Measurements from ENCODE around the gene POLA1.
"Not testable (repeated sequence)": the region's sequence is repeated elsewhere in the genome, so short reads cannot be mapped to it uniquely, and the experiment has no call there.

The POLA1 gene, protein sequence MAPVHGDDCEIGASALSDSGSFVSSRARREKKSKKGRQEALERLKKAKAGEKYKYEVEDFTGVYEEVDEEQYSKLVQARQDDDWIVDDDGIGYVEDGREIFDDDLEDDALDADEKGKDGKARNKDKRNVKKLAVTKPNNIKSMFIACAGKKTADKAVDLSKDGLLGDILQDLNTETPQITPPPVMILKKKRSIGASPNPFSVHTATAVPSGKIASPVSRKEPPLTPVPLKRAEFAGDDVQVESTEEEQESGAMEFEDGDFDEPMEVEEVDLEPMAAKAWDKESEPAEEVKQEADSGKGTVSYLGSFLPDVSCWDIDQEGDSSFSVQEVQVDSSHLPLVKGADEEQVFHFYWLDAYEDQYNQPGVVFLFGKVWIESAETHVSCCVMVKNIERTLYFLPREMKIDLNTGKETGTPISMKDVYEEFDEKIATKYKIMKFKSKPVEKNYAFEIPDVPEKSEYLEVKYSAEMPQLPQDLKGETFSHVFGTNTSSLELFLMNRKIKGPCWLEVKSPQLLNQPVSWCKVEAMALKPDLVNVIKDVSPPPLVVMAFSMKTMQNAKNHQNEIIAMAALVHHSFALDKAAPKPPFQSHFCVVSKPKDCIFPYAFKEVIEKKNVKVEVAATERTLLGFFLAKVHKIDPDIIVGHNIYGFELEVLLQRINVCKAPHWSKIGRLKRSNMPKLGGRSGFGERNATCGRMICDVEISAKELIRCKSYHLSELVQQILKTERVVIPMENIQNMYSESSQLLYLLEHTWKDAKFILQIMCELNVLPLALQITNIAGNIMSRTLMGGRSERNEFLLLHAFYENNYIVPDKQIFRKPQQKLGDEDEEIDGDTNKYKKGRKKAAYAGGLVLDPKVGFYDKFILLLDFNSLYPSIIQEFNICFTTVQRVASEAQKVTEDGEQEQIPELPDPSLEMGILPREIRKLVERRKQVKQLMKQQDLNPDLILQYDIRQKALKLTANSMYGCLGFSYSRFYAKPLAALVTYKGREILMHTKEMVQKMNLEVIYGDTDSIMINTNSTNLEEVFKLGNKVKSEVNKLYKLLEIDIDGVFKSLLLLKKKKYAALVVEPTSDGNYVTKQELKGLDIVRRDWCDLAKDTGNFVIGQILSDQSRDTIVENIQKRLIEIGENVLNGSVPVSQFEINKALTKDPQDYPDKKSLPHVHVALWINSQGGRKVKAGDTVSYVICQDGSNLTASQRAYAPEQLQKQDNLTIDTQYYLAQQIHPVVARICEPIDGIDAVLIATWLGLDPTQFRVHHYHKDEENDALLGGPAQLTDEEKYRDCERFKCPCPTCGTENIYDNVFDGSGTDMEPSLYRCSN (N-terminal part only)

DNA sequence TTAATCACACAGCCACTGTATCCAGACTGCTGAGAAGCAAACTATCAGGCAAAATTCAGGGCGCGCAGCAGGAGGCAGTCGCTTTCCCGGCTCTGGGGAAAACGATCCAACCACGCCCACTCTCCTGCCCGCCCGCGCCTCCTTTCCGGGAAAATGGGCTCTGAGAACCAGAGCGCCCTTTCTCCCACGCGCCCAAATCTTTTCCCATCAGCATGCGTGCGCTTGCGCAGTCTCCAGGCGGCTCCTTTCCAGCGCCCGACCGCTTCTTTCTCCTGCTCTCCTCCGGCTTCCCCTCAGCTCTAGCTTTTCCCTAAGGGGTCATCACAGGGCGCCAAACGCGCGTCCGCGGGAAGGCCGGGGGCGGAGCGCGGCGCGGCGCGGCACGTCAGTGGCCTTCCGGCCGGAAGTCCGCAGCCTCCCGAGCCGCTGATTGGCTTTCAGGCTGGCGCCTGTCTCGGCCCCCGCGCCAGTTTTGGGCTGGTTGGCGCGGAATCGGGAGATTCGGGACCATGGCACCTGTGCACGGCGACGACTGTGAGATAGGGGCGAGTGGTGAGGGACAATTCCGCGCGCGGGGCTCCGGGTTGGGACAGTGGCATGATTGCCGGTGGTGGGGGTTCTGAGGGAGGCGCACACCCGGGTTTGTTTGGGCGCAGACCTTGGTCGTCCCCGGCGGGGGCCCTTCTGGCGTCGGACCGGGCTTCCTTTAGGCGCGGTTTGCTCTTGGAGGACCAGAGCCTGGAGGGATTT is at the start of gene POLA1:
Gene POLA1 (plus strand): TSS at position 466 of the 750 bp plus-strand sequence. CDS start 44 bp downstream, at position 510.
- H3K36me3 ChIP-seq (ENCODE audit: control insufficient read depth, insufficient read depth, low read length): no peaks in the 10 kb centered on the region
- no peaks in the 10 kb centered on the region for H3K27me3 ChIP-seq (ENCODE audit: control insufficient read depth, insufficient read depth, low read length)
- H3K9ac ChIP-seq (ENCODE audit: low read depth, low read length): peak within 1 kb of the TSS; percentile 84
- H3K9me3 ChIP-seq (ENCODE audit: control insufficient read depth, insufficient read depth, low read length): no peaks in the 10 kb centered on the region
- H3K4me1 ChIP-seq (ENCODE audit: control insufficient read depth, insufficient read depth, low read length): peaks cover 16% of the 10 kb centered on the region
- peak within 1 kb of the TSS; percentile 93 for H3K4me3 ChIP-seq (ENCODE audit: low read depth, low read length)

DNA sequence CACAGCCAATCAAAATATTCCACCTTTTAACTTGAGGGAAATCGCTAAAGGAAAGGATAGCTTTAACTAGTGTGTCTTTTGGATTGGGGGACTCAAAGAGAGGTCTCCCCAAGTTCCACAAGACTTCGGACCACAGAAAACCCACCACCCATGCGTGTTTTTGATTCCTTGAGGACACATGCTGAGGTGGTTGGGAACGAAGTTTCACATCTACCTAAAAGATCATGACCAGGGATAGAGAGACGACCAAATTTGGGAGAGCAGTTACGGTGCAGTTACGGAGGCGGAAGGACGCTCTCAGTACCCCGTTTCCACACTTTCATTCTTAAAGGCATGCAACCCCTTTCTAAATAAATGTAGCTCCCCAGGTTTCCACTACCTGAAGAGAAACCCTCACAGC is 47.7 kb upstream of the POLA1 start:
- Histone ChIP-seq H3K36me3 (ENCODE audit: control insufficient read depth, insufficient read depth, low read length) (no peaks in the 10 kb centered on the region), H3K4me3 (ENCODE audit: low read depth, low read length) (peak overlapping the region; percentile 63), H3K27me3 (ENCODE audit: control insufficient read depth, insufficient read depth, low read length) (no peaks in the 10 kb centered on the region), H3K9ac (ENCODE audit: low read depth, low read length) (peak overlapping the region; percentile 79), H3K9me3 (ENCODE audit: control insufficient read depth, insufficient read depth, low read length) (no peaks in the 10 kb centered on the region), H3K4me1 (ENCODE audit: control insufficient read depth, insufficient read depth, low read length) (peaks cover 11% of the 10 kb centered on the region)

- H3K9me3 ChIP-seq (ENCODE audit: control insufficient read depth, insufficient read depth, low read length): no peaks in the 10 kb centered on the region
- H3K36me3 ChIP-seq (ENCODE audit: control insufficient read depth, insufficient read depth, low read length): no peaks in the 10 kb centered on the region
- peak overlapping the region; percentile 51 for H3K9ac ChIP-seq (ENCODE audit: low read depth, low read length)
- peaks cover 11% of the 10 kb centered on the region for H3K4me1 ChIP-seq (ENCODE audit: control insufficient read depth, insufficient read depth, low read length)
- no peaks in the 10 kb centered on the region for H3K27me3 ChIP-seq (ENCODE audit: control insufficient read depth, insufficient read depth, low read length)
- peak overlapping the region; percentile 63 for H3K4me3 ChIP-seq (ENCODE audit: low read depth, low read length)
Observed at GRCh38 chrX:24646745-24647182, 47.0 kb upstream of the POLA1 start.

DNA sequence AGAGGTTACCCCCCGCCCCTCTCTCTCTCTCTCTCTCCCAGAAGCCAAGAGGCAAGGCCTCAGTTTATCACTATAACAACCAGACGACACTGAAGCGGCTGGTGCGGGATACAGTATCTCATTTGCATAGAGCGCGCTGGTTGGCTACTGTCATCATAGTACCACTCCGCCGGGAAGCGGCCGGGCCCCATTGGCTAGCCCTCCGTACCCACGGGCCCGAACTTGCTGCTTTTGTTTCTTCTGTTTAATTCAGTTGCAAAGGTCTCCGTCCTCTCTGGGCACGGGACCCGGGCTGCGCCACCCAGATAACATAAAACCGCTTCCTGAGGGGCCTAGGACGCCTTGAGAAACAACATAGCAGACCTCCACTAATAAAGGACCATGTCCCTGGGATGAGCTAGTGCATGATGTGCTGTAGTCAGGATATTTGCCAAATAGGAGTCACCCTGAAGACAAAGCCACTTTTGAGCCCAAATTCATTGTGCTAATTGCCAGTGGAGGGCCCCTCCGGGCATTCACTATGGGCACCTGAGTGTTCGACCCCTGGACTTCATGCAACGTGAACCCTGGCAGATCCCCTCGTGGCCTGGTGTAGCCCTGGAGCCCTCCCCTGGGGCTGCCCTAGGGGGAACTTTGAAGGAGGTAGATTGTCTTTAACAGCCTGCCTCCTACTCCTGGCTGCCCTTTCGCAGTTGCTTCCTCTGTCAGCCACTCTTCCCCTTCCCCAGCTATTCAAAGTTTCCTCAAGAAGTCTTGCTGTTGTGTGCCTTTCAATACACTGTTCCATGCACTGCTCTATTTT is 46.3 kb upstream of the POLA1 start, which contains the start of gene PCYT1B:
Gene PCYT1B (minus strand): TSS at position 91 of the 802 bp plus-strand sequence. CDS start 242 bp downstream, outside the sequence.
- H3K4me3 ChIP-seq (ENCODE audit: low read depth, low read length): peak within 1 kb of the TSS; percentile 63
- no peaks in the 10 kb centered on the region for H3K27me3 ChIP-seq (ENCODE audit: control insufficient read depth, insufficient read depth, low read length)
- no peaks in the 10 kb centered on the region for H3K36me3 ChIP-seq (ENCODE audit: control insufficient read depth, insufficient read depth, low read length)
- no peaks in the 10 kb centered on the region for H3K9me3 ChIP-seq (ENCODE audit: control insufficient read depth, insufficient read depth, low read length)
- peaks cover 11% of the 10 kb centered on the region for H3K4me1 ChIP-seq (ENCODE audit: control insufficient read depth, insufficient read depth, low read length)
- peak within 1 kb of the TSS; percentile 79 for H3K9ac ChIP-seq (ENCODE audit: low read depth, low read length)

DNA sequence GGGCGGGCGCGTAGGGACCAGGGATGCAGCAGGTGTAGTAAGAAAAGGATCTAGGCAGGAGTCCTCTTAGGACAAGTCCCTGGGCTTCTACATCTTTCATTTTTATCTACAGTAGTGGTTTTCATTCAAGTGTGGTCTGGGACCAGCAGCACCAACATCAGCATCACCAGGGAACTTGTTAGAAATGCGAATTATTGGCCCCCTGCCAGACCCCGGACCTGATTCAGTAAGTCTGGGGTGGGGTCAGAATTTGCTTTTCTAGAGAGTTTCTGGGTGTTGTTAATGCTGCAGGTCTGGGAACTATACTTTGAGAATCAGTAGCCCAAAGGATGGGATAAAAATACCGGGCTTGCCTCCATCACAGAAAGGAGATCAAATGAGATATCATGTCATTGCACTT is 45.2 kb upstream of the POLA1 start:
- H3K4me1 ChIP-seq (ENCODE audit: control insufficient read depth, insufficient read depth, low read length): peaks cover 4% of the 10 kb centered on the region
- no peak overlapping the region for H3K9ac ChIP-seq (ENCODE audit: low read depth, low read length)
- H3K27me3 ChIP-seq (ENCODE audit: control insufficient read depth, insufficient read depth, low read length): no peaks in the 10 kb centered on the region
- no peaks in the 10 kb centered on the region for H3K9me3 ChIP-seq (ENCODE audit: control insufficient read depth, insufficient read depth, low read length)
- no peaks in the 10 kb centered on the region for H3K36me3 ChIP-seq (ENCODE audit: control insufficient read depth, insufficient read depth, low read length)
- H3K4me3 ChIP-seq (ENCODE audit: low read depth, low read length): no peak overlapping the region

GRCh38 chrX:24651783-24652182 is 41.9 kb upstream of the POLA1 start:
- Histone ChIP-seq H3K4me3 (ENCODE audit: low read depth, low read length) (no peak overlapping the region), H3K4me1 (ENCODE audit: control insufficient read depth, insufficient read depth, low read length) (peaks cover 3% of the 10 kb centered on the region), H3K9ac (ENCODE audit: low read depth, low read length) (no peak overlapping the region), H3K36me3 (ENCODE audit: control insufficient read depth, insufficient read depth, low read length) (no peaks in the 10 kb centered on the region), H3K27me3 (ENCODE audit: control insufficient read depth, insufficient read depth, low read length) (no peaks in the 10 kb centered on the region), H3K9me3 (ENCODE audit: control insufficient read depth, insufficient read depth, low read length) (no peaks in the 10 kb centered on the region)

- not testable (repeated sequence) for H3K9ac ChIP-seq (ENCODE audit: low read depth, low read length); H3K27me3 ChIP-seq (ENCODE audit: control insufficient read depth, insufficient read depth, low read length); H3K9me3 ChIP-seq (ENCODE audit: control insufficient read depth, insufficient read depth, low read length); H3K36me3 ChIP-seq (ENCODE audit: control insufficient read depth, insufficient read depth, low read length); H3K4me3 ChIP-seq (ENCODE audit: low read depth, low read length)
- H3K4me1 ChIP-seq (ENCODE audit: control insufficient read depth, insufficient read depth, low read length): peaks cover 14% of the 10 kb centered on the region
Observed at GRCh38 chrX:24655679-24656078, 38.0 kb upstream of the POLA1 start.

DNA sequence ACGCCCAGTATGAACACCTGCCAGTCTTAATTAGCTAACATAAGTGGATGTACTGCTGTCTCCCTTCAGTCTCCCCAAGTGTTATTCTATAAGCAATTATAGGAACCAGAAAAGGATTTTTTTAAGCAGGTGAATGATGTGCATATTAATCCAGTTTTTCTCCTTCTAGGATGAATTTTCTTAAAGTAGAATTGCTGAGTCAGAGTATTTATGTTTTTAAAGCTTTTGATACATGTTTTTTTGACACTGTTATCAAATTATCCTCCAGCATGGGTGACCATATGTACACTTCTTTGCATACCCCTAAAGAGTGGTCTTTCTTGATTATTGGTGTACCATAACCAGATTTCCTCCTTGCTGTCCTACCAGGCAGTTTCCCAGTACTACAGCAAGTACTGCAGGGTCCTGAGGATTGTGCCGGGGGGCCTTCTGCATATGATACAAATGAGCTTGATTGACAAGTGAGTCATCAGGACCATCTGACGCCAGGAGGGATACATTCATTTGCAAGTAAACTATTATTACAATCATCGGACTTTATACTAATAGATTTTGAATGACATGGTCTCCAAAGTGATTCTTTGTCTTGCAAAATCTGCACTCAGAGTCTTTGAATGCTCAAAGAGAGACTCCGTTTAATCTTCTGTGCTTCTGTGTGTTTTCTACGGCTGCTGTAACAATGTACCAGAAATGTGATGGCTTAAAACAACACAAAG is 35.9 kb upstream of the POLA1 start:
- Histone ChIP-seq H3K4me1 (ENCODE audit: control insufficient read depth, insufficient read depth, low read length) (peaks cover 14% of the 10 kb centered on the region), H3K27me3 (ENCODE audit: control insufficient read depth, insufficient read depth, low read length) (no peaks in the 10 kb centered on the region), H3K4me3 (ENCODE audit: low read depth, low read length) (no peak overlapping the region), H3K36me3 (ENCODE audit: control insufficient read depth, insufficient read depth, low read length) (no peaks in the 10 kb centered on the region), H3K9ac (ENCODE audit: low read depth, low read length) (no peak overlapping the region), H3K9me3 (ENCODE audit: control insufficient read depth, insufficient read depth, low read length) (no peaks in the 10 kb centered on the region)

DNA sequence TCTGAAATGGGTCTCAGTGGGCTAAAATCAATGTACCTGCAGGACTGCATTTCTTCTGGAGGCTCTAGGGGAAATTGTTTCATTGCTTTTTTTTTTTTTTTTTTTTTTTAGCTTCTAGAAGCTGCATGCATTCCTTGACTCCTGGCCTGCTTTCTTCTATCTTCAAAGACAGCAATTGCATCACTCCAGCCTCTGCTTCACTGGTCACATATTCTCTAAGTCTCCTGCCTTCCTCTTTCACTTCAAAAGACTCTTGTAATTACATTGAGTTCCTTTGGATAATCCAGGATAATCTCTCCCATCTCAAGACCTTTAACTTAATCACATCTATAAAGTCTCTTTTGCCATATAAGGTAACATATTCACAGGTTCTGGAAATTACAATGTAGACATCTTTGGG is 35.3 kb upstream of the POLA1 start:
- no peaks in the 10 kb centered on the region for H3K9me3 ChIP-seq (ENCODE audit: control insufficient read depth, insufficient read depth, low read length)
- peaks cover 14% of the 10 kb centered on the region for H3K4me1 ChIP-seq (ENCODE audit: control insufficient read depth, insufficient read depth, low read length)
- no peaks in the 10 kb centered on the region for H3K27me3 ChIP-seq (ENCODE audit: control insufficient read depth, insufficient read depth, low read length)
- H3K9ac ChIP-seq (ENCODE audit: low read depth, low read length): no peak overlapping the region
- no peak overlapping the region for H3K4me3 ChIP-seq (ENCODE audit: low read depth, low read length)
- no peaks in the 10 kb centered on the region for H3K36me3 ChIP-seq (ENCODE audit: control insufficient read depth, insufficient read depth, low read length)

DNA sequence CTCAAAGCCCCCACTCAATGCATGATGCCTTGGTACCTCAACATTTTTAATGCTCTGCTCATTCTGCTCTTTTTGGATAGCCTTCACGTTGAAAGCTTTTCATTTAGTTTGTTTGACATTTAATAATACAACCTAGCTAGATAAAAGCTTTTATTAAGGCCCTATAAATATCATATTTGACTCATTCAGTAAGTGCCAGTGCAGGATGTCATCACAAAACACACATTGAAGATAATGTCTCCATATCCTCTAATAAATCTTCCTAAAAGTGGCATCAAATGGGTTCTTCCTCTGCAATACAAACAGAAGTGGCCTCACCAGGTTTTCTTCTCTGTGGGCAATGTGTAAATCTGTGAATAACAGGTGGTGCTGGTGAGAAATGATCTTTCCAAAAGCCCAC is 34.6 kb upstream of the POLA1 start:
- no peaks in the 10 kb centered on the region for H3K9me3 ChIP-seq (ENCODE audit: control insufficient read depth, insufficient read depth, low read length)
- no peaks in the 10 kb centered on the region for H3K27me3 ChIP-seq (ENCODE audit: control insufficient read depth, insufficient read depth, low read length)
- peaks cover 14% of the 10 kb centered on the region for H3K4me1 ChIP-seq (ENCODE audit: control insufficient read depth, insufficient read depth, low read length)
- no peak overlapping the region for H3K4me3 ChIP-seq (ENCODE audit: low read depth, low read length)
- H3K9ac ChIP-seq (ENCODE audit: low read depth, low read length): peak overlapping the region; percentile 13
- H3K36me3 ChIP-seq (ENCODE audit: control insufficient read depth, insufficient read depth, low read length): no peaks in the 10 kb centered on the region

Data from iPS-15b (cell line).